GM12865 (cell line): ENCODE measurements around the gene FLT1.

Experiments
- DNase-seq: peaks from one replicate; pipeline ENCODE4 v3.0.0; 2010; ENCODE audit warnings: low read depth
- H3K4me3 ChIP-seq: 2 replicates; pipeline ENCODE4 v1.5.1; 2011; ENCODE audit warnings: mild to moderate bottlenecking, low read depth, low read length, control low read depth
- TF ChIP-seq, protein P1 (sequence below): IDR thresholded peaks from 2 replicates; pipeline ENCODE4 v1.5.1; 2011; ENCODE audit warnings: low read length, control low read depth, low read depth, inconsistent platforms; ENCODE audit not compliant: insufficient read depth; ENCODE audit errors: missing control alignments

The FLT1 gene

DNA sequence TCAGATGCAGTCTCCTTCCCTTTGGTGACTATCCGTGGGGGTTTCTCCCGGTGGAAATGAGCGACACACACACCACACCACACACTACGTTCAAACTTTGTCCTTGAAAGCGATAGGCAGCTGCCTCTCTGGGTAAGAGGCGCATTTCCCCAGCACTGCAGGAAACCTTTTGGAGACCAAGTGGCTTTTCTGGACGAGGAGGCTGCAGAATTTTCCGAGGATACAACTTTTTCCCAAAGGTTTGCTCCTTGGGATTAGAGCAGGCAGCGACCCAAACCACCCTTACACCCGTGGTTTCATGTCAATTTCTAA is 38.2 kb upstream of the FLT1 start:
- H3K4me3 ChIP-seq: no peak overlapping the region
- DNase-seq: no peak
- TF ChIP-seq, protein P1, sequence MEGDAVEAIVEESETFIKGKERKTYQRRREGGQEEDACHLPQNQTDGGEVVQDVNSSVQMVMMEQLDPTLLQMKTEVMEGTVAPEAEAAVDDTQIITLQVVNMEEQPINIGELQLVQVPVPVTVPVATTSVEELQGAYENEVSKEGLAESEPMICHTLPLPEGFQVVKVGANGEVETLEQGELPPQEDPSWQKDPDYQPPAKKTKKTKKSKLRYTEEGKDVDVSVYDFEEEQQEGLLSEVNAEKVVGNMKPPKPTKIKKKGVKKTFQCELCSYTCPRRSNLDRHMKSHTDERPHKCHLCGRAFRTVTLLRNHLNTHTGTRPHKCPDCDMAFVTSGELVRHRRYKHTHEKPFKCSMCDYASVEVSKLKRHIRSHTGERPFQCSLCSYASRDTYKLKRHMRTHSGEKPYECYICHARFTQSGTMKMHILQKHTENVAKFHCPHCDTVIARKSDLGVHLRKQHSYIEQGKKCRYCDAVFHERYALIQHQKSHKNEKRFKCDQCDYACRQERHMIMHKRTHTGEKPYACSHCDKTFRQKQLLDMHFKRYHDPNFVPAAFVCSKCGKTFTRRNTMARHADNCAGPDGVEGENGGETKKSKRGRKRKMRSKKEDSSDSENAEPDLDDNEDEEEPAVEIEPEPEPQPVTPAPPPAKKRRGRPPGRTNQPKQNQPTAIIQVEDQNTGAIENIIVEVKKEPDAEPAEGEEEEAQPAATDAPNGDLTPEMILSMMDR: no peak

DNA sequence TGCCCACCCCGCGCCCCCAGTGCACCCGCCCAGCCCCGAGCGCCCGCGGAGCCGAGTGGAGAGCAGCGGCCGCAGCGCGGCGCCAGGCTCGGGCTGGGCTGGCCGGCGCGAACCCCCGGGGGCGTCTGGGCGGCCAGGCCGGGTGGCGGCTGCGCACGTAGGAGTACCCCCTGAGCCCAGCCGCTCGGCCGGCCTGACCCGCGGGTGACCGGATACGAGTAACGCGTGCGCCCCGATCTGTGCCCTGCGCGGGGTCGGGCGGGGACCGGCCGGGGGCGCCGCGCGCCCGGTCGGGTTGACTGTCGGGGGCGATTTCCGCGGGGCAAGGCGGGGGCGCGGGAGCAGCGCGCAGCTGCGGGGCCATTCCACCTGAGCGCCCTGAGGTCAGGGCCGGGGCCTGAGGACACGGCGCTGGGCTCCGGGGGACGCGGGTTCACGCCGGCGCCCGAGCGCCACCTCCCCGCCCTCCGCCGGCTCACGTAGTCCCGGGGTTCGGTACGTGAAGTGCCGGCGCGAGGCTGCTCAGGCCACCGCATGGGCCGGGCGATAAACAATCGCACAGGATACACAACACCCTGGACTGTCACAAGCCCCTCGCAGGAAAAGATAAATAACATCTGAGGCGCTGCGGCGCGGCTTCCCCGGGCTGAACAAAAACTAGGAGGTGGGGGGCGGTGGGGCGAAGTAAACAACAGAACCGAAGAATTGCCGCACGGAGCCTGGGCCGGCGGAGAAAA is 37.6 kb upstream of the FLT1 start:
- DNase-seq: no peak
- H3K4me3 ChIP-seq: no peak overlapping the region

DNA sequence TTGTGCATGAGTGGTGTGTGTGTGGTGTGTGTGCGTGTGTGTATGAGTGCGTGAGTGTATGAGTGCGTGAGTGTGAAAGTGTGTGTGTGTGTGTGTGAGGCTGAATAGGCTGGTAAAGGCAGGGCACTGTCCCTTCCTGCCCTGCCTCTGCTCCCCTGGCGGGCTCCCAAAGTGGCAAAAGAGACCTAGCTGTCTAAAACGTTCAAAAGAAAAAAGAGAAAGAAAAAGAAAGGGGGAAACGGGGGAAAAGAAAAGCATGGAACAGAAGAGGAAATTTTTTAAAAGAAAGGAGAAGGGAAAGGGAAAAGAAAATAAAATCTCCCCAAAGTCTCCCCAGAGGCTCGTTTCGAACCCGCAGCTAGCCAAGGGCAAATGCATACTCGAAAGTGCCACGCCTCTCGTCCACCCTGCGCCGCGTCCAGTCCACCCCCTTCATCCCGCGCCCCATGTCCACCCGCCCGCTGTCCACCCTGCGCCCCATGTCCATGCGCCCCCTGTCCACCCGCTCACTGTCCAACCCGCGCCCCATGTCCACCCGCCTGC is 37.0 kb upstream of the FLT1 start:
- no peak overlapping the region for H3K4me3 ChIP-seq
- TF ChIP-seq, protein P1: no peak
- no peak for DNase-seq

More for the DNA sequence above, 37.6 kb upstream of the FLT1 start:
- TF ChIP-seq, protein P1: no peak

DNA sequence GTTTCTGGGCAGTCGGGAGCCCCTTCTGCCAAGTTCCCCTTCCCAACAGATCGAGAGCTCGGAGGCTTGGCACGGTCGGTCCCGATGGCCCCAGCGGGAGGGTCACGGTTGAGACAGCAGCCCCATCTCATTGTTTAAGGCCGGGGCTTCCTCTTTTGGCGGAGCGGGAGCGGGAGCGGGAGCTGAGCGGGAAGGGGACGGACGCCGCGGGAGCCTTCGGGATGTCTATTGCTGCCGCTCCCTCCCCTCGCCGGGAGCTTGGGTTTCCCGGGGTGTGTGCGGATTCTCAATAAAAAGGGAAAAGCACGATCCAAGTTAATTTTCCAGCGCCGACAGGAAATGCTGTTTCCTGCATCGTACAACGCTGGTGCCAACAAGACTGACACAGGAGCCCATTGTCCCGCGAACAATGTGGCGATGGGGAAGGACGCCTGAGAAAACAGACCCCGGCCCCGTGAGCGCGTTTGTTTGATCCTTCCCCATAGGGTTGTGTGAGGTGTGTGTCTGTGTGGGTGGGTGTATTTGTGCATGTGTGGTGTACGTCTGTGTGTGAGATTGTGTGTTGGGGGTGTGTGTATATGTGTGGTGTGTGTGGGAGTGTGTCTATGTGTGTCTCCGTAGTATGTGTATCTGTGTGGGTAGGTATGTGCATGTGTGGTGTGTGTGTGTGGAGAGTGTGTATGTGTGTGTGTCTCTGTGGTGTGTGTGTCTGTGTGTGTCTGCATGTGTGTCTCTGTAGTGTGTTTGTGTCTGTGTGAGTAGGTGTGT is 36.3 kb upstream of the FLT1 start:
- TF ChIP-seq, protein P1: no peak
- H3K4me3 ChIP-seq: no peak overlapping the region
- no peak for DNase-seq

DNA sequence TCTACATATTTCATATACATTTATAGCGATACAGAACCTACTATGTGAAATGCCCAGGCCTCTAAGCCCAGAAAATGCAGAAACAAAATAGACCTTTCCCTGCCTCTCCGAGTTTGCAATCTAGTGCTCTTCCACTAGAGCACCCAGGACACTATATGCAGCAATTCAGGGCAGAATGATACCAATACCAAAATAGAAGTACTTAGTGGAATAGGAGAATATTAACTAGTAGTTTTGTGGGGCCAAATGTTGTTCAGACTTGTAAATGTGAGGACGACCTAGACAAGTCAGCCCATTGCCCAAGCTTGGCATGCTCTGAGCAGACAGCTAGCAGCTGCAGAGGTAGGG is 35.8 kb upstream of the FLT1 start:
- TF ChIP-seq, protein P1: no peak
- DNase-seq: no peak
- no peak overlapping the region for H3K4me3 ChIP-seq

DNA sequence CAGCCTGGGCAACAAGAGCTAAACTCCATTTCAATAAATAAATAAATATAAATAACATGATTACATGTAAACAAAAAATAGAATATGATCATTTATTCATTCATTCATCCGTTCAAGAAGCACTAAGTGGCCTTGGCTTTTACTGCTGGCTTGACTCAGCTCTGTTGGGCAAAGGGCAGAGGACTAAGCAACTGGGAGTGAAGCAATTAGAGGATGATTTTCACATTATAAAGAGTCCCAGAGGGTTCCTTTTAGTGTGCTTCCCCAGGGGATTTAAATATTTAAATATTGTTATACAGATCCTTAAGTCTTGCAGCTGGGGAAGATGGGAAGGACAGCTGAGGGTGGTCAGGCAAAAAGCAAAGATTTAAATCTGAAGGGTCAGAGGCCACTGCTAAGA is 34.9 kb upstream of the FLT1 start:
- H3K4me3 ChIP-seq: no peak overlapping the region
- TF ChIP-seq, protein P1: no peak
- no peak for DNase-seq

DNA sequence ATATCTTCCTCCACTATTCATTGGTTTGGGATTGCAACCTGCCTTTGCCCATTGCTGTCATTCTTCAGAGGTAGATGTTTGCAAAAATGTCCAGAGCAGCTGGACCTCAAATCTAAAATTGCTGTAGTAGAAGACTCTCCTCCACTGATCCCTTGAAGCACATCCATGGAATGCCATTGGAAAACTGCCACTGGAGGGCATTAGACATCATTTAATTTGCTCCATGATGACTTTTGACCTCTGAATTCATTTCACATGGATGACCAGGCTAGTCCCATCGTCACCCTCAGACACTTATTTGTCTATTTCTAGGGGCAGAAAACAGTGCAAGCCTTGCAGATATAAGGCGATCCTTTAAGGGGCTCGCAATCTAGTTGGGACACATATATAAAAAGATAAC is 33.9 kb upstream of the FLT1 start:
- no peak for DNase-seq
- no peak overlapping the region for H3K4me3 ChIP-seq
- TF ChIP-seq, protein P1: no peak
